Fibroblast of the aortic adventitia (primary cell): Measurements from ENCODE around the gene FBXO31. TPM values are rescaled to one million over a fixed set of nuclear protein-coding genes. Genes with fewer than 3 reads are reported as not detected.

Source experiments
- DNase-seq: peaks from one replicate; pipeline ENCODE4 v3.0.0-alpha.2; 2010; ENCODE audit warnings: low read depth
- H3K4me3 ChIP-seq: 2 replicates; pipeline ENCODE4 v1.5.1; 2011; ENCODE audit warnings: low read depth, mild to moderate bottlenecking, control low read depth, low read length, moderate library complexity
- total RNA-seq: library from RNA; depleted of rRNA; stranded (reverse); fragments of >200 nt; gene quantifications from 2 replicates; pipeline ENCODE4 v1.2.3, GENCODE V29; 2012; ENCODE audit warnings: low replicate concordance
- TF ChIP-seq, protein P1 (sequence below): IDR thresholded peaks from 2 replicates; pipeline ENCODE4 v1.5.1; 2011; ENCODE audit warnings: mild to moderate bottlenecking, low read length, control low read depth, inconsistent platforms; ENCODE audit not compliant: insufficient read depth

Gene FBXO31
- total RNA-seq, 1 donor, result 30.4 TPM

DNA sequence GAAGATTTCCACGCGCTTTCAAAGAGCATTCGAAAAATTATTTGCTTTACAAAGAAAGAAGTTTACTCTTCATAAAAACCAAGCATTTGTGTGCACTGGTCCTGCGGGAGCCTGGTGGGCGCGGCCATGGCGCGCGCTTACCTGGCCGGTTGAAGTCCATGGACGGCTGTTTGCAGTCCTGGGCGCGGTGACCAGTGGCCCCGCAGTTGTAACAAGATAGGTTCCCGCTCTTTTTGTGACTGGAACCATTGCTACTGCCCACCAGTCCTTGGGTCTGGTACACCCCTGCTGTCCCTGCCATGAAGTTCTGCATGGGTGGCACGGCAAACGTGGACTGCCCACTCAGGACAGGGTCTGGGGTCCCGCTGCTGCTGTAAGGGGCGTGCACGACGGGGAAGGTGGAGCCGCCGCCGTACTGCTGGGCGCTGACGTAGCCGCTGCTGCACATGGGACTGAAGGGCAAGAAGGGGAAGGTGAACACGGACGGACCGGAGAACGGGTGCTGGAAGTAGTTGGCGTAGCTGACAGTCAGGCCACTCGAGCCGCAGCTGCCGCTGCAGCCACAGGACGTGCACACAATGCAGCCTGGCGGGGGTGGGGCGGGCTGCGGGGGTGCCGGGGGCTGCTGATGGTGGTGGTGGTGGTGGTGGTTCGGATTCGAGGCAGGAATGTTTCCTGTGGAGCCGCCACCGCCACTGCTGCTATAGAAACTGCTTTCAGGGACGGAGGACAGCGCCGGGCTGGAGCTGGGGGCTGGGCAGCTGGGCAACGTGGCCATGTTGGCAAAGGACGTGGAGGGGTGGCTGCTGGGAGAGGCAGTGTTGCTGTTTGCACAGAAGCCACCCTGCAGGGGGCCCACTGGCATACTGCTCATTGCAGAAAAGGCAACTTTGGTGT, 28.0 kb upstream of the FBXO31 start:
- no peak for DNase-seq
- TF ChIP-seq, protein P1, sequence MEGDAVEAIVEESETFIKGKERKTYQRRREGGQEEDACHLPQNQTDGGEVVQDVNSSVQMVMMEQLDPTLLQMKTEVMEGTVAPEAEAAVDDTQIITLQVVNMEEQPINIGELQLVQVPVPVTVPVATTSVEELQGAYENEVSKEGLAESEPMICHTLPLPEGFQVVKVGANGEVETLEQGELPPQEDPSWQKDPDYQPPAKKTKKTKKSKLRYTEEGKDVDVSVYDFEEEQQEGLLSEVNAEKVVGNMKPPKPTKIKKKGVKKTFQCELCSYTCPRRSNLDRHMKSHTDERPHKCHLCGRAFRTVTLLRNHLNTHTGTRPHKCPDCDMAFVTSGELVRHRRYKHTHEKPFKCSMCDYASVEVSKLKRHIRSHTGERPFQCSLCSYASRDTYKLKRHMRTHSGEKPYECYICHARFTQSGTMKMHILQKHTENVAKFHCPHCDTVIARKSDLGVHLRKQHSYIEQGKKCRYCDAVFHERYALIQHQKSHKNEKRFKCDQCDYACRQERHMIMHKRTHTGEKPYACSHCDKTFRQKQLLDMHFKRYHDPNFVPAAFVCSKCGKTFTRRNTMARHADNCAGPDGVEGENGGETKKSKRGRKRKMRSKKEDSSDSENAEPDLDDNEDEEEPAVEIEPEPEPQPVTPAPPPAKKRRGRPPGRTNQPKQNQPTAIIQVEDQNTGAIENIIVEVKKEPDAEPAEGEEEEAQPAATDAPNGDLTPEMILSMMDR, result no peak
- no peak overlapping the region for H3K4me3 ChIP-seq

DNA sequence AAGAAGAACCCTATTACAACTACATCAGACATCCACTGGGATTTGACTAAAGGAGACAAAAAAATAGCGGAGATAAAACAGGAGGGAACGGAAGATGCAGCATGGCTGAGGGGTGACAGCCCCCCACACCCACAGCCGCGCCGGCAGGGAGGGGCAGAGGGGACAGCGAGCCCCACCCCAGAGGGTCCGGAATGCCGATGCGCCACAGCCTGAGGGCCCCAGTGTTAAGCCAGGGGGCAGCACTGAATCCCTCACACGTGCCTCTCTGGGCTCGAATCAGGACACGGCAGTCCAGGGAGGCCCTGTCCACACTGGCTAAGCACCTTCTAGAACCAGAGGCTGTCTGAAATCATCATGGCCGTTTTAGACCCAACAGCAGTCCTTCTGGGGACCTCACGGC, 27.4 kb upstream of the FBXO31 start:
- no peak for DNase-seq
- TF ChIP-seq, protein P1, result no peak
- no peak overlapping the region for H3K4me3 ChIP-seq

DNA sequence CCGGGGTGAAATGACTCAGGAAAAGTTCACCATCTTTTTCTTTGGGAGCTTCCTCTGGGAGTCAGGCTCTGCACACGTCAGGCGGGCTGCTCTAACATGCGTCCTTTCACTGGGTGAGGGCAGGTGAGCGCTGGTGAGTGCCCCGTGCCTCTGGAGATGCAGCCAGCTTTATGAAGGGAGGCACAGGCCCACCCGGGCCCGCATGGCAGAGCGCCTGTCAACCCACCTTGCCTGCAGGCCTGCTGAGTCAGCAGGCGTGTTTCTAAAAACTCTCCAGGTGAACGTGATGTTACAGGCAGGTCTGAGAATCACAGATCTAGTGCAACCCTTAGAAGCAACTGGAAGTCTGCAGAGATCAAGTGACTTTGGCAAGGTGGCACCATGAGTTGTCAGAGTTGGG, 27.0 kb upstream of the FBXO31 start:
- H3K4me3 ChIP-seq, result no peak overlapping the region
- TF ChIP-seq, protein P1, result no peak
- no peak for DNase-seq

DNA sequence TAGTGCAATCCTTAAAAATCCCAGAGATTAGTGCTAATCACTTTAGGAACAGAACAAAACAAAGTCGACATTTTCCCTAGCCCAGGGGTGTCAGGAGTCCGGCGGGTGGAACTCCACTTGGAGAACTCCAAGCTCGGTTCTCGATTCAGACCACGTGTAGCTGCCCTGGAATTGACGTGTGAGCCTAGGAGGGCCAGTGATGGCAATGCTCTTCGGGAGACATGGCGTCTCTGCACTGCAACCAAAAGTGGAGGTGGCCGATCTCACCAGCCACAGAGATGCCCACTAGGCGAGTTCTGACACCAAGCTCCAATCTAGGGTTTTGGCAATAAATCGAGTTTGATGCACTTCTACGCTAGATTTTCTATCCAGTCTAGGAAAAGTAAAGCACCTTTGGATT, 26.2 kb upstream of the FBXO31 start:
- TF ChIP-seq, protein P1, result no peak
- no peak overlapping the region for H3K4me3 ChIP-seq

DNA sequence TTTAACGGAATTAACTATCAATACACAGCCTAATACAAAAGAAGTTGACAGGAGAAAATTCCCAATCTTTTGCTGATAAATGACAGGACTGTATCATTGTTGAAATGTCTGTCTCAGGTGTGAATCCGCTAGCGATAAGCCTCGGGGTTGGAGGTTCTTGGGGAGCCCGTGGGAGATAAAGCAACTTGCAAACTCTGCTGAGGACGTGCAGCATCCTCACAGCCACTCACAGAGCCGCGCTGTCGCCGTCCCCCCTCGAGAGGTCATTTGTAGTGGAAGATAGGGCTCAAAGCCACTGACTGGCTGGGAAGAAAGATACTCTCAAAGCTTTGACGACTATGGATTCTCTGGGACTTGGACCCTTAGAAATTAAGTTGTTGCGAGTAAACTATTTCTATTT, 25.6 kb upstream of the FBXO31 start:
- TF ChIP-seq, protein P1, result no peak
- no peak for DNase-seq
- H3K4me3 ChIP-seq, result no peak overlapping the region

More for the DNA sequence above, 26.2 kb upstream of the FBXO31 start:
- no peak for DNase-seq

DNA sequence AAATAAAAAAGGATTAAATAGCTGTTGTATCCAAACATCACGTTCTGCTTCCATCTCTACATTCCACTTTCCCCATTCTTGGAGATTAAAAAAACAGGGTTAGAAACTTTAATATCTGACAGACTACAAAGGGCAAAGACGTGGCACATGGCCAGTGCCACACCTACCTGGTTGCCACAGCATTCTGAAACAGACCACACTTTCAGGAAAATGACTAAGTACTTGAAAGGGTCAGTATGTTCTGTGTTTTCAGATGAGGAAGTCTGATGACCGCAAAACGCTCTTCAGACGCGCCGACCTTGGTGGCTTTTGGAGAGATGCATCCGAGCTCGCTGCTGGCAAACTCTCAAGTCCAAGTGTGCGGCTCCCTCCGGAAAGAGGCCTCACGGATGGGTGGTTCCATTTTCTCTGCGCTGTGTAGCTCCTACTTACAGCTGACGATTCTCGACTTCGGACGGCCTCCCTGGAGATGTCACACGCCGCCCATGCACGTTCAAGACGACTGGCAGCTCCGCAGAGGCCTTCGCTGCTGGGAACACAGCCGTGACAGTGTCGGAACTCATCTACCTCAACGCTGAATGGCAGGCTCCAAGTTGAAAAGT, 24.0 kb upstream of the FBXO31 start:
- TF ChIP-seq, protein P1, result no peak
- no peak overlapping the region for H3K4me3 ChIP-seq
- DNase-seq, result no peak
